Measurements from ENCODE around the gene ZNF543. TPM values are rescaled to one million over a fixed set of nuclear protein-coding genes. Genes with fewer than 3 reads are reported as not detected.

Gene ZNF543
- total and polyA plus RNA-seq, 2 of the 8 experiments (the other 6 are each of a cell fraction or from before 2014, with no cell fraction given) = 1.8 to 9.0 TPM

- CTCF ChIA-PET (ENCODE audit: partially characterized antibody) = no interaction called here
- Histone ChIP-seq H4K5ac (ENCODE audit: insufficient read length, low read depth, low read length) (no peak overlapping the region), H3K27me3 (replicated peaks in 1 of 4; ENCODE audit: control insufficient read depth in 3 of 4, extremely low read depth in 1 of 4, insufficient read depth in 3 of 4, low read length in 3 of 4) (no peaks in the 10 kb centered on the region), H2BK12ac (ENCODE audit: low read depth, low read length) (no peak overlapping the region), H3K23me2 (ENCODE audit: low read depth, low read length) (peaks cover 9% of the 10 kb centered on the region), H3K36me3 (ENCODE audit: control insufficient read depth in 2 of 4, insufficient read depth in 4 of 4, low read length in 3 of 4) (no peaks in the 10 kb centered on the region), H2BK20ac (ENCODE audit: low read length) (no peak overlapping the region), H3K79me1 (ENCODE audit: low read depth, low read length) (no peaks in the 10 kb centered on the region; the same call in 1 of the 2 replicates), H4K8ac (ENCODE audit: extremely low read depth, insufficient read depth, low read length) (no peak overlapping the region), H4K91ac (replicated peaks; ENCODE audit: insufficient read length, low read length) (no peak overlapping the region), H3K18ac (ENCODE audit: extremely low read depth, low read length) (no peak overlapping the region), H3K4me3 (ENCODE audit: extremely low read depth in 1 of 4, insufficient read depth in 2 of 4, low read depth in 3 of 4, low read length in 4 of 4) (peak overlapping the region; percentile 58 to 67 (median 64)), H3K27ac (ENCODE audit: low read depth, low read length) (no peak overlapping the region), H3K9ac (replicated peaks in 1 of 4; ENCODE audit: extremely low read depth in 1 of 4, low read depth in 3 of 4, low read length in 3 of 4) (peak overlapping the region; percentile 15 to 74 (median 34); a peak in 5 of 7 replicates), H2BK120ac (replicated peaks; ENCODE audit: low read depth, low read length) (no peak overlapping the region), H3K79me2 (ENCODE audit: control insufficient read depth in 1 of 2, insufficient read depth in 2 of 2, low read length in 2 of 2) (peaks cover 0 to 7% of the 10 kb centered on the region in 2 experiments; a peak in 1 of 4 replicates), H3K23ac (ENCODE audit: insufficient read length) (no peak overlapping the region), H3K9me3 (ENCODE audit: insufficient read depth in 2 of 2, low read depth in 1 of 2, low read length in 1 of 2) (no peaks in the 10 kb centered on the region), H3K4me1 (replicated peaks in 1 of 4; ENCODE audit: control insufficient read depth in 3 of 4, insufficient read depth in 4 of 4, low read length in 3 of 4) (peaks cover 0 to 2% (median 1%) of the 10 kb centered on the region in 4 experiments; a peak in 2 of 7 replicates), H3K4ac (replicated peaks; ENCODE audit: insufficient read length, low read depth, low read length) (no peak overlapping the region), H2AK5ac (ENCODE audit: low read depth, low read length) (no peak overlapping the region), H3K4me2 (ENCODE audit: insufficient read depth in 1 of 2, low read depth in 2 of 2, low read length in 2 of 2) (peak overlapping the region; percentile 69 to 77), H4K20me1 (replicated peaks in 1 of 2; ENCODE audit: control insufficient read depth in 1 of 2, insufficient read depth in 2 of 2, low read length in 2 of 2) (no peaks in the 10 kb centered on the region), H2BK5ac (ENCODE audit: low read depth, low read length) (no peak overlapping the region), H2AFZ (ENCODE audit: low read length) (no peak overlapping the region), H3K56ac (replicated peaks; ENCODE audit: insufficient read length, low read depth, low read length) (no peak overlapping the region), H2BK15ac (ENCODE audit: low read length) (no peak overlapping the region), H3K14ac (ENCODE audit: insufficient read length) (no peak overlapping the region)
- DNase-seq (ENCODE audit: low read depth in 1 of 2, low spot score in 2 of 2) (no peak), FAIRE-seq (no peak)
- 15% methylated on average over 11 of the region's 18 CpGs; no CpG with 5 or more reads in 1 of the 2 experiments for WGBS, 2 experiments (ENCODE audit: extremely low coverage in 1 of 2, insufficient coverage in 1 of 2, insufficient read length in 1 of 2, insufficient replicate concordance in 2 of 2, low coverage in 1 of 2, low lambda C conversion rate in 2 of 2, missing lambda C conversion rate in 1 of 2)
- POLR2A ChIA-PET (ENCODE audit: partially characterized antibody) = interaction anchor here (1.0 to 2.5 kb wide), 8 partner anchors 10 to 107 kb away, joined by 3 to 20 read pairs (median 4); partner anchors contain the start of genes ZNF304, ZNF460 and ZNF548
- TF ChIP-seq CTBP2 (IDR thresholded peaks at IDR 0.05; ENCODE audit: borderline replicate concordance, insufficient read depth, insufficient read length, low read length) (no peak), POLR2AphosphoS5 (IDR thresholded peaks at IDR 0.05; ENCODE audit: low read depth, low read length) (no peak), CBX5 (IDR thresholded peaks at IDR 0.05; ENCODE audit: low read depth, low read length) (no peak), BACH1 (IDR thresholded peaks at IDR 0.05; ENCODE audit: low read length) (no peak), GABPA (IDR thresholded peaks at IDR 0.05; ENCODE audit: borderline replicate concordance, insufficient read depth, low read length) (no peak), KDM5A (IDR thresholded peaks at IDR 0.05; ENCODE audit: low read length) (no peak), RXRA (IDR thresholded peaks at IDR 0.05; ENCODE audit: insufficient read depth, low read depth, low read length) (no peak), USF2 (IDR thresholded peaks at IDR 0.05; ENCODE audit: low read length) (no peak), TAF1 (IDR thresholded peaks at IDR 0.05; ENCODE audit: low read depth, low read length) (no peak), KDM4A (IDR thresholded peaks at IDR 0.05; ENCODE audit: low read depth, low read length, severe bottlenecking) (no peak), TEAD4 (IDR thresholded peaks at IDR 0.05; ENCODE audit: low read depth, low read length) (no peak)
These were observed 43.5 kb downstream of the ZNF543 start for GRCh38 chr19:57363688-57364181.

Measured in H1 (cell line).